ENCODE measurements around the gene ERCC6L2. TPM values are rescaled to one million over a fixed set of nuclear protein-coding genes. Genes with fewer than 3 reads are reported as not detected.

Gene ERCC6L2
- total RNA-seq, 4 donors from 2014 or later: 62.4 to 199 (median 101) TPM

- no peak for DNase-seq
- no peaks in the 10 kb centered on the region for H3K27me3 ChIP-seq
- H3K36me3 ChIP-seq: peaks cover 0 to 3% (median 0%) of the 10 kb centered on the region in 3 donors
- H3K27ac ChIP-seq: no peak overlapping the region
- no peaks in the 10 kb centered on the region for H3K9me3 ChIP-seq
- no peak overlapping the region for H3K4me3 ChIP-seq
- TF ChIP-seq, protein P1, sequence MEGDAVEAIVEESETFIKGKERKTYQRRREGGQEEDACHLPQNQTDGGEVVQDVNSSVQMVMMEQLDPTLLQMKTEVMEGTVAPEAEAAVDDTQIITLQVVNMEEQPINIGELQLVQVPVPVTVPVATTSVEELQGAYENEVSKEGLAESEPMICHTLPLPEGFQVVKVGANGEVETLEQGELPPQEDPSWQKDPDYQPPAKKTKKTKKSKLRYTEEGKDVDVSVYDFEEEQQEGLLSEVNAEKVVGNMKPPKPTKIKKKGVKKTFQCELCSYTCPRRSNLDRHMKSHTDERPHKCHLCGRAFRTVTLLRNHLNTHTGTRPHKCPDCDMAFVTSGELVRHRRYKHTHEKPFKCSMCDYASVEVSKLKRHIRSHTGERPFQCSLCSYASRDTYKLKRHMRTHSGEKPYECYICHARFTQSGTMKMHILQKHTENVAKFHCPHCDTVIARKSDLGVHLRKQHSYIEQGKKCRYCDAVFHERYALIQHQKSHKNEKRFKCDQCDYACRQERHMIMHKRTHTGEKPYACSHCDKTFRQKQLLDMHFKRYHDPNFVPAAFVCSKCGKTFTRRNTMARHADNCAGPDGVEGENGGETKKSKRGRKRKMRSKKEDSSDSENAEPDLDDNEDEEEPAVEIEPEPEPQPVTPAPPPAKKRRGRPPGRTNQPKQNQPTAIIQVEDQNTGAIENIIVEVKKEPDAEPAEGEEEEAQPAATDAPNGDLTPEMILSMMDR (IDR thresholded peaks at IDR 0.05): no peak
- no peak for TF ChIP-seq POLR2A (IDR thresholded peaks at IDR 0.05)
- no peaks in the 10 kb centered on the region for H3K4me1 ChIP-seq
Measured at GRCh38 chr9:95901506-95901905, 26.0 kb downstream of the ERCC6L2 start.

DNA sequence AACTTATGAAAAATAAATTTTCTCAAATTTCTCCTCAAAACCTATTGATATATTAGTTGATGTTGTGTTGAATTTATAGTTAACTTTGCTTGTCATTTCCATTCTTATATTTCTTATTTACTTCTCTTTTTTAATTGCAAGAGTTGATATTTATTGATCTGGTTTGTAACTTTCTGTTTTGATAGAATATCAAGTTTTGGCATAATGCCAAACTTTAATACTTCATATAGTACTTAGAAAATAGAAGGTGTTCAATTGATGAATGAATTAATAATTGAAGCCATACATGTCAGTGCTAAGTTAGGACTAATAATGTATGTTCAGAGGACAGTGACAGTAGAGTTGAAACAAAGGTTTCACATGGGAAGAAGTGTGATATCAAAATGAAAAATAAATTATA, 27.9 kb downstream of the ERCC6L2 start:
- Histone ChIP-seq H3K27ac (no peak overlapping the region), H3K4me1 (no peaks in the 10 kb centered on the region), H3K27me3 (no peaks in the 10 kb centered on the region), H3K36me3 (peaks cover 0 to 3% (median 0%) of the 10 kb centered on the region in 3 donors), H3K9me3 (no peaks in the 10 kb centered on the region), H3K4me3 (no peak overlapping the region)
- no peak for TF ChIP-seq POLR2A (IDR thresholded peaks at IDR 0.05)
- TF ChIP-seq, protein P1 (IDR thresholded peaks at IDR 0.05): no peak
- no peak for DNase-seq

- TF ChIP-seq, protein P1 (IDR thresholded peaks at IDR 0.05): peak in 3 of 6 experiments; percentile 18 to 38 (median 25)
- no peak for TF ChIP-seq POLR2A (IDR thresholded peaks at IDR 0.05)
- no peak overlapping the region for H3K27ac ChIP-seq
- H3K9me3 ChIP-seq: no peaks in the 10 kb centered on the region
Measured at GRCh38 chr9:95907794-95908193, 32.3 kb downstream of the ERCC6L2 start.

DNA sequence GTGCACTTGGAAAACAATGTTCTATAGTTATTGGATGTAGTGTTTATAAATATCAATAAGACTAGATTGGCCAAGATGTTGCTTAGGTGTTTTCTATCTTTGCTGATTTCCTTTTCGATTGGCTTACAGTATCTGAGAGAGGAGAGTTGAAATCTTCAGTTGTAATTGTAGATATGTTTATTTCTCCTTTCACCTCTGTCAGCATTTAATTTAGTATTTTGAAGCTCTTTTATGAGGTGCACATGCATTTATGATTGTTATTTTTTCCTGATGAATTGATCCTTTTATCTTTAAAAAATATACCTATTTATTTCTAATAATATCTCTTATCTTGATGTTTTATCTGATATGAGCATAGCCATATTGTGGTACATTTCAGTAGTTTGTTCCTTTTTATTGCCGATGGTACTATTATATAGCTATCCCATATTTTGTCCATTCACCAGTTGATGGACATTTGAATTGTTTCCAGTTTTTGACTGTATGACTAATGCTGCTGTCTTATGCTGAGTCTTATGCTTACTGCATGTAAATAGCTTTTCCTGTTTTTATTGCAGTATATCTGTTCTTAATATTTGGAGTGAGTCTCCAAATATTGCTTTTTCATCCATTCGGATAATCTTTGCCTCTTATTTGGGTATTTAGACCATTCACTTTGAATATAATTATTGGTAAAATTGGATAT, 34.7 kb downstream of the ERCC6L2 start:
- no peak for TF ChIP-seq POLR2A (IDR thresholded peaks at IDR 0.05)
- TF ChIP-seq, protein P1 (IDR thresholded peaks at IDR 0.05): no peak

More at GRCh38 chr9:95907794-95908193, 32.3 kb downstream of the ERCC6L2 start:
- Histone ChIP-seq H3K4me1 (no peaks in the 10 kb centered on the region), H3K4me3 (no peak overlapping the region), H3K27me3 (no peaks in the 10 kb centered on the region), H3K36me3 (no peaks in the 10 kb centered on the region)
- DNase-seq: no peak

DNA sequence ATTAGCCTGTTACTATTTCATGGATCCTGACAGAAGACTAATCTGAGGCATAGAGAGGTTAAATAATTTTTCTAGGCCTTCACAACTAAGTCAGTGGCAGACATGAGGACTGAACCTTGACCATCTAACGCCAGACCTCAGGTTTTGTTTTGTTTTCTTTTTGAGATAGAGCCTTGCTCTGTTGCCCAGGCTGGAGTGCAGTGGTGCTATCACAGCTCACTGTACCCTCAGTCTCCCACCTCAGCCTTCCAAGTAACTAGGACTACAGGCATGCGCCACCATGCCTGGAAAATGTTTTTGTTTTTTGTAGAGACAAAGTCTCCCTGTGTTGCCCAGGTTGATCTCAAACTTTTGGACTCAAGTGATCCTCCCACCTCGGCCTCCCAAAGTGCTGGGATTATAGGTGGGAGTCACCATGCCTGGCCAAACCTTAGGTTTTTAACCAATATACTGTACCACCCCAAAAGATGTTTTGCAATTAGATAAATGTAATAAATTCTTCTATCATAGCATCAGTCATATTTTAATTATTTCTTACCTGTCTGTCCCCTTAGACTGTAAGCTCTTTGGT, 35.4 kb downstream of the ERCC6L2 start:
- DNase-seq: no peak
- Histone ChIP-seq H3K4me3 (no peak overlapping the region), H3K36me3 (peaks cover 0 to 5% (median 0%) of the 10 kb centered on the region in 3 donors), H3K9me3 (no peaks in the 10 kb centered on the region), H3K27ac (no peak overlapping the region), H3K4me1 (no peaks in the 10 kb centered on the region), H3K27me3 (no peaks in the 10 kb centered on the region)
- no peak for TF ChIP-seq POLR2A (IDR thresholded peaks at IDR 0.05)
- TF ChIP-seq, protein P1 (IDR thresholded peaks at IDR 0.05): no peak

More for the DNA sequence above, 34.7 kb downstream of the ERCC6L2 start:
- H3K27ac ChIP-seq: no peak overlapping the region
- DNase-seq: no peak
- no peaks in the 10 kb centered on the region for H3K36me3 ChIP-seq
- no peaks in the 10 kb centered on the region for H3K9me3 ChIP-seq
- no peaks in the 10 kb centered on the region for H3K4me1 ChIP-seq
- no peaks in the 10 kb centered on the region for H3K27me3 ChIP-seq
- no peak overlapping the region for H3K4me3 ChIP-seq

All from Peyer's patch (tissue), 4 donors.